ENCODE results near the gene SOCS7.

SOCS7 gene
- 51.5 to 79.2 (median 57.7) reads per million in 4 experiments for total RNA-seq

DNA sequence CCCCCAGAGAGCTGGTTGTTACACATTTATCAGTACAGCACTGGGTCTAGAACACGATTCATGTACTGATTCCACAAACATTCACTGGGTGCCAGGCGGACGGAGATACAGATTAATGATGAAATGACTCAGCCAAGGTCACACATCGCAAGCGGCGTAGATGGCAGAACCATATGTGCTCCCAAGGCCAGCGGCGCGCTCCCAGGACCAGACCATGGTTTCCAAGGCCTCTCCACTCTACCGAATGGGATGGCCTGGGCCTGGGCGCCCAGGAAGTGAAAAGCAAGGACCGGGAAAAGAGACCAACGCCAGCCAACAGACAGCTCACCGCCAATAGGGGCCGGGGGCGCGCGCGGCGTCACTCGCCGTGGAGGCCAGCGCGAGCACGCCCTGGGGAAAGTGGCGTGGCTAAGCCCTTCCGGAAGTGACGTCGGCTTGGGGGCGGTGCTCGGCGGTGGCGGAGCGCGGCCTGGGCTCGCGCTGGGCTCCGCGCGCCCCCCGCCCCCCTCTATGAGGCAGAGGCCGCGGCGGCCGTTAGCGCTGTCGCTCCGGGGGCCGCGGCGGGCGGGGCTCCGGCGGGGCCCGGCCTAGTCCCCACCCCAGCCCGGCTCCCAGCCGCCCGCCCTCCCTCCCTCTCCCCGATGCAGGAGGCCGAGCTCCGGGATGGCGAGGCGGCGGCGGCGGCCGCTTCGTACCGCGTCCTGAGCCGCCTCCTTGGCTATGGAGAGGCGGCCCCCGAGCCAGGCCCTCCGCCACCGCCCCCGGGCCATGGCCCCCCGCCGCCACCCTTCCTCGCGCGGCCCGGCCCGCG lies at the start of gene SOCS7:
Gene SOCS7, plus strand, starts transcription at position 433 of the 811 bp plus-strand sequence. Its CDS starts 209 bp downstream, at position 642.
- peak; percentile 84 for DNase-seq

DNA sequence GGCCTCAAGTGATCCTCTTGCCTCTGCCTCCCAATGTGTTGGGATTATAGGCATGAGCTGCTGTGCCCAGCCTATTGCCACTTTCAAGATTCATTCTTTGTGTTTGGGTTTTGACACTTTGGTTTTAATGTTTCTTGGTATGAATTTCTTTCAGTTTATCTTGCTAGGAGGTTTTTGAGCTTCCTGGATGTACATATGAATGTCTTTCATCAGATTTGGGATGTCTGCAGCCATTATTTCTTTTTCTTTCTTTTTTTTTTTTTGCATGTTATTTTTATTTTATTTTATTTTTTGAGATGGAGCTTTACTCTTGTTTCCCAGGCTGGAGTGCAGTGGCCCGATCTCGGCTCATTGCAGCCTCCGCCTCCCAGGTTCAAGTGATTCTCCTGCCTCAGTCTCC lies 36.1 kb upstream of the SOCS7 start:
- DNase-seq = no peak

DNA sequence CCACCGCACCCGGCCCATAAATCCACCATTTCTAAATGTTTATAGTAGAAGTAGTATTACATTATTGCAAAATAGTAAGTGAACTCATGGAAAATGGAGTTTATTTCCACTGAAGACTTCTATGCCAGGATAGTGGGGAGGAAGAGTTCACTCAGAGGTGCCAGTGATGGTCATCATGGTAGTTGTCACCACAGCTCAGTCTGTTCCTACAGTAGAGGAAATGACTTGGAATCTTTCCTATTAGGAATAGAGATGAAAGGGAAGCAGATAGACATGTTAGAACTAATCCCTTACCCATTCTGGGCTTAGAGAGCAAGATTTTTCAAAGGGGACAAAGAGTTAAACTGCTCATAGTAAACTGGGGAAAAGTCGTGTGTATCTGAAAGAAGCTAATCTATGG lies 34.6 kb upstream of the SOCS7 start:
- no peak for DNase-seq

GRCh38 chr17:38320482-38320881 lies 31.2 kb upstream of the SOCS7 start:
- DNase-seq = no peak

- peak; percentile 62 for DNase-seq
Measured at GRCh38 chr17:38322156-38322779, 29.4 kb upstream of the SOCS7 start.

- no peak for DNase-seq
Measured at GRCh38 chr17:38322897-38323296, 28.7 kb upstream of the SOCS7 start.

GRCh38 chr17:38324141-38324697 lies 27.4 kb upstream of the SOCS7 start:
- no peak for DNase-seq

- no peak for DNase-seq
Measured at GRCh38 chr17:38324772-38325171, 26.9 kb upstream of the SOCS7 start.

- no peak for DNase-seq
Measured at GRCh38 chr17:38325221-38325851, 26.3 kb upstream of the SOCS7 start.

DNA sequence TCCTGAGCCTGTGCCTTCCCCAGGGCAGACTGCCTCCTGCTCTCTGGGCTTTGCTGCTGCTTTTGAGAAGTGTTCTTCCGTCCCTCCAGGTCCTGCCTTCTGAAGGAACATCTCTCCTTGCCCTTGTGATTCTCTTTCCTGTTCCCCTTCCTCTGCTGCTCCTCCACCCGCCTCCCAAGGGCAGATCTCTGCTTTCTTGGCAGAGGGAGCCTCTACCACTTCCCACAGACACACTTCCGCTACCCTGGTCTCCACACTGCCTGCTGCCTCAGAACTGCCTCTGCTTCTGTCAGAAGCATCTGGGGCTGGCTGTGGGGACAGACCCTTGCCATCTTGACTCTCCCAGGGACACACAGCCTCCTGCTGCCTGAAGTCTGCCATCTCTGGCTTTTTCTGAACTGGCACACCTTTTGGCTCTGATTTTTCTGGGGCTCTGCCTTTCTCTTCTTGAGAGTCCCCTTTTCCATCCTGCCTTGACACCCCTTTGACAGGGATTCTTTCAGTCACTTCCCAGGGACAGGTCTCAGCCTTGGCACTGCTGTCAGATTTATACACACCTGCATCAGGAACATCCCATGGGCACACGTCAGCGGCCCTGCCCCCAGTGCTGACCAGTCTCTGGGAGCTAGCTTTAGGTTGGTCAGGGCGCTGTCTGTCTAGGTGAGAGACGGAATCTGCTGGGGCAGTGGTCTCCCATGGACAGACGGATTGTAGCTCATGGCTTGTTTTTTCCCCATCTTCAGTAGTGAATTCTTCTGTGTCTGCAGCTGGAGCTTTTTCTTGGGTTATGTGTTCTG lies 24.4 kb upstream of the SOCS7 start:
- DNase-seq = no peak

DNA sequence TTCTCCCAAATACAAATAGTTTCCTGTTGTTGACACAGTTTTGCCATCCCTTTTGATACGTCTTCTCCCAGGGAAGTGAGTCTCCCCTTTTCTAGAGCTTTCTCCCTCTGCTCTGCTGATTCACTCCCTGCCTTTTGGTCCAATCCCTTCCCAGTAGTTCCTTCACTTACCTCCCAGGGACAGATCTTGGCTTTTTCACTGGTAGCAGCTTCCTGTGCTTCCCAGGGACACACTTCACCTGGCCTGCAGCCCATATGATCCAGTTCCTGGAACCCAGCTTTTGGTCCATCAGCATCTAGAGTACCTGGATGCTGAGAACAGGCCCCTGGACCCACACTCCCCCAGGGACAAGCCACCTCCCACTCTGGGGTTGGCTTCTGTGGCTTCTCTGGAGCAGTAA lies 23.7 kb upstream of the SOCS7 start:
- no peak for DNase-seq

GRCh38 chr17:38328620-38329019 lies 23.0 kb upstream of the SOCS7 start:
- no peak for DNase-seq

GRCh38 chr17:38329284-38329683 lies 22.4 kb upstream of the SOCS7 start:
- DNase-seq = no peak

- DNase-seq = no peak
Measured at GRCh38 chr17:38329808-38330730, 21.6 kb upstream of the SOCS7 start.

DNA sequence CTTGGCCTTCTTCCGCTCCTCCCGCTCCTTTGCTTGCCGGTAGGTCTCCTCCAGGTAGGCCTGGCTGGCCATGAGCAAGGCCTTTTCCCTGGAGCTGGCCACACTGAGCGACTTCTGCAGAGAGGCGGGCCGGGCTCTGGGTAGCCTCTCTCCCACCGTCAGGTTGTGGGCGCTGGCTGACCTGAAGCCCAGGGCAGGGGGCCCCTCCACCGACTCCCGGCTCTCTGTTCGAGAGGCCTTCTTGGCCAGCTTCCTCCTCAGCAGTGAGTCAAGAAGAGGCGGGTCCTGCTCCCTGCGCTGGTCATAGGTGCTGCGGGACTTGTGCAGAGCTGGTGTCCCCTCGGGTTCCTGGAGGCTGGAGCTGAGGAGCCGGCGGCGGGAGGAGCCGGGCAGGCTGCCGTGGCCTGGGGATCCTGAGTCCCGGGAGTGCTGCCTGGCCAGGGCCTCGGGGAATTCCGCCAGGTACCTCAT lies 20.7 kb upstream of the SOCS7 start:
- no peak for DNase-seq

GRCh38 chr17:38332735-38333134 lies 18.9 kb upstream of the SOCS7 start:
- DNase-seq = no peak

GRCh38 chr17:38333635-38334295 lies 17.9 kb upstream of the SOCS7 start:
- DNase-seq = peak; percentile 10

DNA sequence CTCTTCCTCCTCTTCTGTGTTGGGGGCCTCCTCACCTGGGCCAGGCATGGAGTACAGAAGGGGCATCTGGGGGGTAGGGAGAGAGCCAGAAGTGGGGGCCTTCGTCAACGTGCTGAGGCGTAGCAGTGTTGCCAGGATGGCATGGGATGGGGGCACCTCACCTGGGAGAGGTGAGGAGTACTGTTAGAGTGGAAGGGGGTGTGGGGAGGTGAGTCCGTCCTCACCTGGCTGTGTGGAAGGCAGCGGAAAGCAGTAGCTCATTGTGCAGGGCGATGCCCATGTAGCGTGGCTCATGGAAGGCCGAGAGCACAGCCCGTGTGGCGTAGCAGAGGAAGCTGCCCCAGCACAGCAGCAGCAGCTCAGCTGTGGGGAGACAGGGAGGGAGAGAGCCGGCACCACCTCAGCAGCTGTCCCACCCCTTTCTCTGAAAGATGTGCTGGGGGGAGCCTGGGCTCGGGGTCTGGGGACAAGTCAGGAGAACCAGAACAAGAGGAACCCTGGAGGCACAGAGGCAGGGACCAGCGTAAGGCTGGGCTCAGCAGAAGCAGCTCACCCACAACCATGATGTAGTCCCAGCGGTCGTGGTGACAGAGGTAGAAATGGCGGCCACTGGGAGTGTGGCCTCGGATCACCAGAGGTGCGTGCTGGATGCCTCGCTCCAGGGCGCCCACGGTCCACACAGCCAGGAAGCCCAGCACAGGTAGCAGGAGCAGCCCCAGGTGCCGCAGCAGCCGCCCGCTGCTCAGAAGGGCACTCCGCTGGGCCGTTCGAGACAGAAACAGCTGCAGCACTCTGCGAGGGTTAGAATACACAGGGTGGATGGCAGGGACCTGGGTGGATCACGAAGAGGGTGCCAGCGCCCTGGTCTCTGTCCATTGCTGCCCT lies 16.9 kb upstream of the SOCS7 start:
- DNase-seq = no peak

DNA sequence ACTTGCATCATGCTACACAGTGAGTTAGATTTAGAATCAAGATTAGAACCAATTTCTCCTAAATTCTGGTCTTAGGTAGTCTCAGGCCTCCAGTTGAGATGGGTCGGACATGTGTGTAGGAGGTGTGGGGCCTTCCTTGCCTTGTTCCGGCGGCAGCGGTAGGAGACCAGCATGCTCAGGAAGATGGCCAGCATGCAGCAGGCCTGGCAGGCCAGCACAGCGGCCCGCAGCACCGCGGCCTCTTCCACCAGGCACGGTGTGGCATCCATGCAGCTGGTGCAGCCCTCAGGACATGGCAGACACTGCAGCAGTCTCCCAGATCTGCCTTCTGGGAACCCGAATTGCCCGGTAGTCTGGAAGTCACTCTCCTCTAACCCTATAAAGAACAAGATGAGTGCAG lies 14.8 kb upstream of the SOCS7 start:
- no peak for DNase-seq

DNA sequence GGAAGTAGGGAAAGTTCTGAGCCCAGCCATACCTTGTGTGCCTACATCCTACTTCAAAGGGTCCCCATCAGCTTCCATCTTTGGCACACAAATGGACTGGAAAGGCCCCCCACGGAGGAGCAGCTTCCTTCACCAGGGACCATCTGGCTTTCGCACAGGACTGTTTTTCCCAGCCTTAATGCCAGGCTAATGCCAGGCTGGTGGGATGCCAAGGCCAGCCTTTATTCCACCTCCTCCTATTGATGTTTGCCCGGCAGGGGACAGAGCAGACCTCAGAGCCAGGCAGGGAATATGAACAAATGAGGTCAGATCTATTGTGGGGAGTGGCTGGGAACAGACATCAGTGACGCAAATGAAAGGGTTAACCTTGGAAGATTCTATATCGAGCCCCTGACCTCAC lies 13.6 kb upstream of the SOCS7 start:
- no peak for DNase-seq
